MG63 (cell line): ENCODE results near the gene TRNAU1AP. TPM values are rescaled to one million over a fixed set of nuclear protein-coding genes. Genes with fewer than 3 reads are reported as not detected.

Source experiments
- total RNA-seq: library from RNA; depleted of rRNA; stranded (reverse); fragments of >200 nt; shearing (Covaris generic); gene quantifications from 2 replicates; pipeline ENCODE4 v1.2.3, GENCODE V29; 2014; ENCODE audit warnings: low replicate concordance; rRNA removed

The TRNAU1AP gene
- total RNA-seq, 1 experiment from 2014 or later, result 9.7 TPM

Other genes starting within 250 kb of the TRNAU1AP start
- gene MED18, start 224.0 kb upstream of the TRNAU1AP start, total RNA-seq, result 21.1 and 30.0 TPM in 2 replicates
- 0.07 and 6.9 TPM in 2 replicates for gene PHACTR4, start 183.3 kb upstream of the TRNAU1AP start, total RNA-seq
- 116 and 153 TPM in 2 replicates for gene RCC1, start 47.0 kb upstream of the TRNAU1AP start, total RNA-seq
- gene RAB42, start 39.2 kb downstream of the TRNAU1AP start, total RNA-seq, result 12.5 and 14.1 TPM in 2 replicates
- gene TAF12, start 90.0 kb downstream of the TRNAU1AP start, total RNA-seq, result 33.3 and 64.1 TPM in 2 replicates
- gene RNU11, start 95.5 kb downstream of the TRNAU1AP start, total RNA-seq, result not detected in 2 replicates
- 4.3 and 7.8 TPM in 2 replicates for gene GMEB1, start 115.7 kb downstream of the TRNAU1AP start, total RNA-seq
- 72.2 and 95.0 TPM in 2 replicates for gene YTHDF2, start 183.9 kb downstream of the TRNAU1AP start, total RNA-seq